HG03280 (cell line): Measurements from ENCODE around the gene SEC22A.

Source experiments
- ATAC-seq: cut with Tn5 transposase; IDR thresholded peaks from one replicate; pipeline ENCODE4 v1.9.1; 2021; ENCODE audit warnings: mild to moderate bottlenecking, moderate library complexity; ENCODE audit not compliant: unreplicated experiment

Gene SEC22A

GRCh38 chr3:123301331-123302184 lies 99.8 kb downstream of the SEC22A start:
- ATAC-seq: no peak

- ATAC-seq: no peak
Measured at GRCh38 chr3:123302961-123303360, 101.2 kb downstream of the SEC22A start.

- ATAC-seq: no peak
Measured at GRCh38 chr3:123303976-123304560, 102.3 kb downstream of the SEC22A start.

GRCh38 chr3:123305192-123305591 lies 103.4 kb downstream of the SEC22A start:
- ATAC-seq: no peak

DNA sequence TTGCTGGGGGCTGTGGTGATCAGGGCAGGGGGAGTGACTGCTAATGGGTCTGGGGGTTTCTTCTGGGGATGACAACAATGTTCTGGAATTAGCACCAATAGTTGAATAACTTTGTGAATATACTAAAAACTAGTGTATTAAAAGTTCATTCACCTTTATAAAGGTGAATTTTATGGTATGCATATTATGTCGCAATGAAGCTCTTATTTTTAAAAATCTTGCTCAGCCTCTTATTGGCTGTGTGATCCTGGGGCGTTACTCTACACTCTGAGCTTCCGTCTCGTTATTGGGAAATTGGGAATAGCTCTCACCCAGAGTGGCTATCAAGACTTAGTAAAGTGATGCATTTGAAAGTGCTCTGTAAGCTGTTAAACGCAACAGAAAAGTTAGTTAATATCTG lies 105.3 kb downstream of the SEC22A start:
- no peak for ATAC-seq

- ATAC-seq: no peak
Measured at GRCh38 chr3:123310186-123310585, 108.4 kb downstream of the SEC22A start.

- ATAC-seq: no peak
Measured at GRCh38 chr3:123310741-123311140, 109.0 kb downstream of the SEC22A start.

DNA sequence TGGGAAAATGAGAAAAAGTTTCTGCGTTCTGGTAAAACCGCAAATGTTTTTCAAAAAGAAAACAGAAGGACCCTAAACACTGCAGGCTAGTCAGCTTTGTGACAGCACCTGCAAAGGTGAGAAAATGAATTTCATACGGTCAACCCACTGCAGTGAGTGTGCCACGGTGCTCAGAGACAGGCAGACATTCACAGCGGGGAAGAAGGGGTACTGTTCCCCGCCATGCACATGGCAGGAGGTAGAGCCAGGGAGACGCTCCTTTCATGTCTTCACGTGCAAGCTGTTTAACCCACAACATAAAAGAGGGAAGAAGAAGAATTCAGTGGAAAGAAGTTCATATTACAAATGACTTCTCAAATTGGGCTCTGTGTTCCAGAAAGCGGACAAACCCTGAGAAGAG lies 109.5 kb downstream of the SEC22A start:
- ATAC-seq: no peak

DNA sequence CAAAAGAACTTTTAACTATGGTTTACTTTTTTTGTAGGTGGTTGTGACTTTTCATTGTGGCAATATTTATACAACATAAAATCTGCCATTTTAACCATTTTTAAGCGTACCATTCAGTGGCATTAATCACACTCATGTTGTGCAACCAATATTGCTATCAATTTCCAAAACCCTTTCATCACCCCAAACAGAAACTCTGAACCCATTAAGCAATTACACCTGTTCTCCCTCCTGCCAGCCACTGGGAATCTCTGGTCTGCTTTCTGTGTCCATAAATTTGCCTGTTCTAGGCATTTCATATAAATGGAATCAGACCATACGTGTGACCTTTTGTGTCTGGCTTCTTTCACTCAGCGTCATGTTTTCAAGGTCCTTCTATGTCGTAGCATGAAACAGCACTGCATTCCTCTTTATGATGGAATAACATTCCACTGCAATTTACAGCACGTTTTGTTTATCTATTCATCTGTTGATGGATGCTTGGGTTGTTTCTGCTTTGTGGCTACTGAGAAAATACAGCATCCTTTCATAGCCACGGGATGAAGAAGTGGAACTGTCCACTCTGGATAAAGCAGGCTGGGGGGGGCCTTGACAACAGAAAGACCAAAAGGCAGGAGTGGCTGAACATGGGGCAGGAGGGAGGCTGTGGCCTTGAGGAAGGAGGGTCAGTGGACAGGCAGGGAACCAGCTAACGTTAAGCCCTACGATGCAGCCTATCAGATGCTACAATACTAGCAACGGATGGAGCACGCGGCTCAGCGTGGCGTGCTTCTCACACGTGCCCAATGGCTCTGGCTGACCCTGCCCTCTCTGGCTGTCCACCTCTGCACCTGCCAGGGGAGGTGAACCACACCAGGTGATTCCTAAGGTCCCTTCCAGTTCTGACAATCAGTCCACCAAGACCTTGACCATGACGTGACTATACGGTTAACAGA lies 110.9 kb downstream of the SEC22A start:
- ATAC-seq: no peak

GRCh38 chr3:123313889-123314288 lies 112.1 kb downstream of the SEC22A start:
- no peak for ATAC-seq

- no peak for ATAC-seq
Measured at GRCh38 chr3:123314359-123315270, 112.9 kb downstream of the SEC22A start.

GRCh38 chr3:123315271-123315595 lies 113.5 kb downstream of the SEC22A start:
- ATAC-seq: no peak

DNA sequence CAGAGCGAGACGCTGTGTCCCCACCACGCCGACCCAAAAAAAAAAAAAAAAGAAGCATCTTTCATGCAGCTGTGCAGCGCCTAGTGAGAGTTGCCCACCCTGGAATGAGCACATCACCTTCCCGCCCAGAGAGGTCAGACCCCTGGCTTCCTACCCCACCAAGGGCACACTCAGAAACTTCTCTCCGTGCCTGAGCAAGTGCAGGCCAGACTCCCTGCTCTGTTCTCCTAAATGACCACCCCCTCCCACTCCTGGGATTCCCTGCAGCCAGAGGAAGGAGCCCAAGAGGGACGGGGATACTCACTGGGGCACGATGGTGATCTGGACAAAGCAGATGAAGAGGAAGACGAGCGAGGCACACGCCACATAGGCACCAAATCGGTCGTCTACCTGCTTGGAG lies 116.0 kb downstream of the SEC22A start:
- ATAC-seq: no peak

DNA sequence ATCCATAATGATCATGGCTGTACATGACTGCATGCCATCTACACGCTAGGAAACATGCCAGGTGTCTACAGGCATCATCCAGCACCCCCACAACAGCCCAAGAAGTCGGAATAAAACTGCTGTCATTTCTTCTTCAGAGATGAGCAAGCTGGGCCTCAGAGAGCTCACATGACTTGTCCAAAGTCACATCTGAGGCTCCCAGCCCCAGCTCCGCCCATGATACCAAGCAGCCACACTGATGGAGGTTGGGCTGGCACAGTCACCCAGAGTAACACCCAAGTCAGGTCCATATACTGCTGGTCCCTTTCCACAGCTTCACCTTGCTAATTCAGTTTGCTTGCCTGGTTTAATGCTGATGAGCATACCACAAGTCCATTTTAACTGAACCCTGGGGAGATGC lies 116.6 kb downstream of the SEC22A start:
- no peak for ATAC-seq

DNA sequence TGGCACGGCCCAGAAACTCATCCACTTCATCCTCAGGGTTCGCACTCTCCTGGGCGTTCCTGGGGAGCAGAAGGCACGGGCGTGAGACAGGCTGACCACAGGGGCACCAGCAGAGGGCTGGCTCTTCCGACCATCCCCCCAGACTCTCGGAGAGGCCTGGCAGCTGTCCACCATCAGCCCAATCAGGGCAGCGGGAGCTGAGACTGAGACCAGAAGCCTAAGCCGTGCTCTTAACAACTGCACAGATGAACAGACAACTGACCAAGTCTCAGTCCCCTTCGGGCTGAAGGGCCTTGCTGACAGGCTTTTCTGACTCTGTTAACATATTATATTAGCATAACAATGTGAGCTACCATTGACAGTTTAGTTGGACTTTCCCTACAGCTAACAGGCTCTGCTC lies 118.0 kb downstream of the SEC22A start:
- ATAC-seq: no peak

DNA sequence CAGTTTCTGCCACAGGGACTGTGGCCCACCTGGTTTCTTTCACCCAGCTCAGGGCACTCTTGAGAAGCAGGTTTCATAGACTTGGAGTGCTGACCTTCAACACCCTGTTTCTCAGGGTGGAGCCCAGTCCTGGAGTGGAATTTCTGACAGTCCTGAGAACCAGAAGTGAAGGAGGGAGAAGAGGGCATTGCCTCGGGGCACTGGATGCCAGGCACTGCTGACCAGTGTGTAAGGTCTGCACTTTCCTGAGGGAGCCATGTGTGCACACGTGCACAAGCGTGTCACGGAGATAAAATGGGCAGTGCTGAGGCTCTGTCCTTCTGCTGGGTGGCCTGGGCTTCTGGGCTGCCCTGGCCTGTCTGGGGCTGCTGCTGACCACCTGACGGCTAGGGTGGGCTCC lies 118.5 kb downstream of the SEC22A start:
- ATAC-seq: no peak

DNA sequence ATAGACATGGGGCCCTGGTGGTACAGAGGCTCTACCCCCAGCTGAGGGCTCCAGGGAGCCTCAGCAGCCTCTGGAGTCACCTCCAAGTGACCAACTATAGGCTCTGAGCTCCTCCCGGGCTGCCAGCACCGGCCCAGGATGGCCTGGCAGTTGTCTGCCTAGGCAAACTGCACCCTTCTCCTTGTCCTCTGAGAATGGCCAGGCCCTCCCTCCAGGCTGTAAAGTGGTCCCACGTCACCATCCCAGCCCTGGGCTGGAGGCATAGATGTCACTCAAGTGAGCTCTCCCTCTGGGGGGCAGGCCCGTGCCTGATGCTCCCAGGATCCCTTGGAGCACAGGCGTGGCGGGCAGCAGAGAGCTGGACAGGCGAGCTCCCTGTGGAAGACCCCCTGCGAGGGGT lies 120.1 kb downstream of the SEC22A start:
- ATAC-seq: no peak

GRCh38 chr3:123322866-123323265 lies 121.1 kb downstream of the SEC22A start:
- no peak for ATAC-seq
